CD4-positive, CD25-positive, alpha-beta regulatory T cell (primary cell): ENCODE measurements around the gene C3orf85. TPM values are rescaled to one million over a fixed set of nuclear protein-coding genes. Genes with fewer than 3 reads are reported as not detected.
"Not testable (repeated sequence)": the region's sequence is repeated elsewhere in the genome, so short reads cannot be mapped to it uniquely, and the experiment has no call there.

Experiments
- ATAC-seq, 2 donors: fragments of 150-1000 bp; cut with Tn5 transposase; one replicate each; pipeline ENCODE4 v1.10.0; 2021; ENCODE audit warnings: low read depth in 2 of 2, moderate number of reproducible peaks in 2 of 2, moderate library complexity in 1 of 2
- DNase-seq, 3 donors: peaks; one replicate each; pipeline versions ENCODE4 v3.0.0 to v3.0.0-alpha.2; 2012 to 2022; ENCODE audit warnings: mixed read lengths in 1 of 3
- H3K27ac ChIP-seq: one replicate; pipeline ENCODE4 v1.7.0; 2013; ENCODE audit warnings: mild to moderate bottlenecking, low read length; ENCODE audit not compliant: insufficient read depth, poor library complexity, severe bottlenecking
- H3K27me3 ChIP-seq: one replicate; pipeline ENCODE4 v1.7.0; 2013; ENCODE audit warnings: low read length; ENCODE audit not compliant: control insufficient read depth, insufficient read depth
- H3K36me3 ChIP-seq: one replicate; pipeline ENCODE4 v1.7.0; 2013; ENCODE audit warnings: mild to moderate bottlenecking, low read length, moderate library complexity; ENCODE audit not compliant: control insufficient read depth, insufficient read depth
- H3K4me1 ChIP-seq: 2 replicates; pipeline ENCODE4 v1.7.0; 2013; ENCODE audit warnings: mild to moderate bottlenecking, low read length; ENCODE audit not compliant: insufficient read depth, control insufficient read depth, poor library complexity, severe bottlenecking
- H3K4me3 ChIP-seq: one replicate; pipeline ENCODE4 v1.7.0; 2013; ENCODE audit warnings: low read depth, mild to moderate bottlenecking, low read length, moderate library complexity
- H3K9me3 ChIP-seq, 2 experiments: 1 replicate in 1 of 2; 2 replicates in 1 of 2; pipeline ENCODE4 v1.7.0; 2013; ENCODE audit warnings: low read length in 2 of 2, mild to moderate bottlenecking in 1 of 2, moderate library complexity in 1 of 2; ENCODE audit not compliant: control insufficient read depth in 2 of 2
- H3K27ac Mint-ChIP-seq, 3 donors: one replicate each; pipeline ENCODE4 v1.8.0; 2020 to 2022; ENCODE audit warnings: mild to moderate bottlenecking in 3 of 3, mixed read lengths in 3 of 3, moderate library complexity in 2 of 3
- H3K27me3 Mint-ChIP-seq: one replicate; pipeline ENCODE4 v1.8.0; 2022; ENCODE audit warnings: mild to moderate bottlenecking, mixed read lengths
- H3K36me3 Mint-ChIP-seq: one replicate; pipeline ENCODE4 v1.8.0; 2020; ENCODE audit warnings: mixed read lengths
- H3K4me1 Mint-ChIP-seq, 4 donors: one replicate each; pipeline ENCODE4 v1.8.0; 2020 to 2022; ENCODE audit warnings: mixed read lengths in 4 of 4, mild to moderate bottlenecking in 1 of 4
- H3K4me3 Mint-ChIP-seq, 4 donors: one replicate each; pipeline ENCODE4 v1.8.0; 2020 to 2022; ENCODE audit warnings: mild to moderate bottlenecking in 4 of 4, mixed read lengths in 4 of 4, moderate library complexity in 3 of 4
- H3K9me3 Mint-ChIP-seq, 7 donors: one replicate each; pipeline ENCODE4 v1.8.0; 2020 to 2022; ENCODE audit warnings: mixed read lengths in 7 of 7, mild to moderate bottlenecking in 3 of 7, moderate library complexity in 2 of 7
- polyA plus RNA-seq, 4 donors: library from polyadenylated mRNA; unstranded; fragments of 300-500 nt; fragmentation: Illumina TruSeq; gene quantifications; one replicate each; pipeline ENCODE4 v1.2.3, GENCODE V29; 2021
- total RNA-seq: library from RNA; stranded (reverse); gene quantifications from one replicate; pipeline ENCODE4 v1.2.3, GENCODE V29; 2022

Gene C3orf85
- total and polyA plus RNA-seq, 5 donors from 2014 or later, result not detected

DNA sequence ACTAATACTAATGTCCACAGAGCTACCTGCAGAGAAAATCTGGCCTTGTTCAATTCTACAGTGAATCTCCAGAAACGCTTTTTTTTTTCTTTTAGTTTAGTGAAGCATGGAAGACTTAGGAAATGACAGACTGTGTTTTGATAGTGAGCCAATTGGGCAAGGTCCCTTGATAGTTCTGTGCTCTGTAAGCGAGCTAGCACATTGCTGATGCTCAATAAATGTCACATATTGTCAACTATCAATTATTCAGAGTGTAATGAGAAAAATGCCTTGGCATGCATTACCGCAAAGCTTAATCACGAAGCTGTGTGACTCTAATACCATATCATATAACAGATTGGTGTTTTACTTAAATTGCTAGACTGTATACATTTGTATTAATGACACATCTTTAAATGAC lies 5.2 kb upstream of the C3orf85 start:
- no peak for ATAC-seq
- no peak overlapping the region for H3K4me3 Mint-ChIP-seq
- Histone ChIP-seq H3K4me1 (no peaks in the 10 kb centered on the region), H3K27me3 (no peaks in the 10 kb centered on the region), H3K9me3 (no peaks in the 10 kb centered on the region), H3K36me3 (no peaks in the 10 kb centered on the region), H3K4me3 (no peak overlapping the region), H3K27ac (no peak overlapping the region)
- H3K4me1 Mint-ChIP-seq, result no peaks in the 10 kb centered on the region
- H3K27me3 Mint-ChIP-seq, result no peaks in the 10 kb centered on the region
- H3K9me3 Mint-ChIP-seq, result peaks cover 0 to 5% (median 2%) of the 10 kb centered on the region in 7 donors
- DNase-seq, result no peak
- H3K36me3 Mint-ChIP-seq, result no peaks in the 10 kb centered on the region
- H3K27ac Mint-ChIP-seq, result no peak overlapping the region

- no peaks in the 10 kb centered on the region for H3K36me3 Mint-ChIP-seq
- Histone ChIP-seq H3K27me3 (no peaks in the 10 kb centered on the region), H3K27ac (no peak overlapping the region), H3K9me3 (no peaks in the 10 kb centered on the region), H3K36me3 (no peaks in the 10 kb centered on the region), H3K4me3 (no peak overlapping the region), H3K4me1 (no peaks in the 10 kb centered on the region)
- ATAC-seq (no peak), DNase-seq (no peak)
- H3K9me3 Mint-ChIP-seq, result peaks cover 0 to 4% (median 2%) of the 10 kb centered on the region in 7 donors
- no peak overlapping the region for H3K4me3 Mint-ChIP-seq
- H3K27me3 Mint-ChIP-seq, result no peaks in the 10 kb centered on the region
- no peak overlapping the region for H3K27ac Mint-ChIP-seq
- no peaks in the 10 kb centered on the region for H3K4me1 Mint-ChIP-seq
Observed at GRCh38 chr3:109132801-109133473, 3.6 kb upstream of the C3orf85 start.

DNA sequence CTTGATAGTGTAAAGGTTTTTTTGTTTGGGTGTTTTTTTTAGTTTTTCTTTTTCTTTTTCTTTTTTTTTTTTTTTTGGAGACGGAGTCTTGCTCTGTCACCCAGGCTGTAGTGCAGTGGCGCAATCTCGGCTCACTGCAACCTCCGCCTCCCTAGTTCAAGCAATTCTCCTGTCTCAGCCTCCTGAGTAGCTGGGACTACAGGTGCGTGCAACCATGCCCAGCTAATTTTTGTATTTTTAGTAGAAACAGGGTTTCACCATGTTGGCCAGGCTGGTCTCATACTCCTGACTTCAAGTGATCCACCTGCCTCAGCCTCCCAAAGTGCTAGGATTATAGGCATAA lies 3.1 kb upstream of the C3orf85 start:
- not testable (repeated sequence) for H3K27ac Mint-ChIP-seq, H3K4me1 ChIP-seq, H3K9me3 Mint-ChIP-seq, ATAC-seq, H3K27me3 Mint-ChIP-seq, H3K27ac ChIP-seq, H3K36me3 ChIP-seq, H3K36me3 Mint-ChIP-seq, H3K9me3 ChIP-seq, H3K27me3 ChIP-seq, DNase-seq, H3K4me3 ChIP-seq, H3K4me1 Mint-ChIP-seq, H3K4me3 Mint-ChIP-seq

GRCh38 chr3:109137761-109138160 lies 1.2 kb downstream of the C3orf85 start:
- no peaks in the 10 kb centered on the region for H3K36me3 Mint-ChIP-seq
- H3K9me3 Mint-ChIP-seq, result peaks cover 0 to 4% (median 0%) of the 10 kb centered on the region in 7 donors
- no peak overlapping the region for H3K27ac Mint-ChIP-seq
- no peak overlapping the region for H3K4me3 Mint-ChIP-seq
- H3K27me3 Mint-ChIP-seq, result no peaks in the 10 kb centered on the region
- Histone ChIP-seq H3K36me3 (no peaks in the 10 kb centered on the region), H3K4me1 (no peaks in the 10 kb centered on the region), H3K4me3 (no peak overlapping the region), H3K27ac (no peak overlapping the region), H3K9me3 (no peaks in the 10 kb centered on the region), H3K27me3 (no peaks in the 10 kb centered on the region)
- ATAC-seq (no peak), DNase-seq (no peak)
- no peaks in the 10 kb centered on the region for H3K4me1 Mint-ChIP-seq

- peaks cover 0 to 4% (median 0%) of the 10 kb centered on the region in 7 donors for H3K9me3 Mint-ChIP-seq
- H3K4me3 Mint-ChIP-seq, result no peak overlapping the region
- H3K4me1 Mint-ChIP-seq, result no peaks in the 10 kb centered on the region
- Histone ChIP-seq H3K27ac (no peak overlapping the region), H3K4me3 (no peak overlapping the region), H3K27me3 (no peaks in the 10 kb centered on the region), H3K4me1 (no peaks in the 10 kb centered on the region), H3K9me3 (no peaks in the 10 kb centered on the region), H3K36me3 (no peaks in the 10 kb centered on the region)
- H3K36me3 Mint-ChIP-seq, result no peaks in the 10 kb centered on the region
- ATAC-seq, result no peak
- no peak overlapping the region for H3K27ac Mint-ChIP-seq
- no peaks in the 10 kb centered on the region for H3K27me3 Mint-ChIP-seq
- DNase-seq, result no peak
Observed at GRCh38 chr3:109140318-109140717, 3.8 kb downstream of the C3orf85 start.

GRCh38 chr3:109143646-109144045 lies 7.1 kb downstream of the C3orf85 start:
- Histone ChIP-seq H3K4me1 (no peaks in the 10 kb centered on the region), H3K36me3 (no peaks in the 10 kb centered on the region), H3K4me3 (no peak overlapping the region), H3K9me3 (no peaks in the 10 kb centered on the region), H3K27ac (no peak overlapping the region), H3K27me3 (no peaks in the 10 kb centered on the region)
- DNase-seq, result no peak
- Mint-ChIP-seq H3K4me1 (no peaks in the 10 kb centered on the region), H3K9me3 (peaks cover 0 to 7% (median 1%) of the 10 kb centered on the region in 7 donors), H3K27me3 (no peaks in the 10 kb centered on the region), H3K36me3 (no peaks in the 10 kb centered on the region), H3K27ac (no peak overlapping the region), H3K4me3 (no peak overlapping the region)
- ATAC-seq, result no peak

DNA sequence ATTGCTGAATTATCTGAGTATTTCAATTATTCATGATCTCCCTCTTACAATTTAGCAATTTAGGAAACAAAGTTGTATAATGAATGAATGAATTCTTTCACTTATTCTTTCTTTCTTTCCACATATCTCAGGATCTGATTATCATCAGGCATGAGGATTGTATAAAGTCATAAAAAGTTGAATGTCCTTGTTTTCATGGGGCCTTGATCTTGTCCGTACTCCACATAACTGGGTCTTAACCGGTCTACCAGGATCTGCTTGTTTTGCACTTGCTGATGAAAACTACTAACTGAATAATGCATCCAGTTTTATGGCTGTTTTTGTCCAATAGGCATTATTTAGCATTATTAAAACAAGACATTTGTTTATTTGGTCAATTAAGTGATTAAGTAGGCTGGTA lies 12.6 kb downstream of the C3orf85 start:
- Mint-ChIP-seq H3K27ac (no peak overlapping the region), H3K36me3 (no peaks in the 10 kb centered on the region), H3K9me3 (peaks cover 0 to 4% (median 0%) of the 10 kb centered on the region in 7 donors), H3K4me1 (no peaks in the 10 kb centered on the region), H3K4me3 (no peak overlapping the region), H3K27me3 (no peaks in the 10 kb centered on the region)
- H3K27ac ChIP-seq, result no peak overlapping the region
- no peak overlapping the region for H3K4me3 ChIP-seq
- DNase-seq (no peak), ATAC-seq (no peak)
- no peaks in the 10 kb centered on the region for H3K27me3 ChIP-seq
- H3K36me3 ChIP-seq, result no peaks in the 10 kb centered on the region
- no peaks in the 10 kb centered on the region for H3K9me3 ChIP-seq
- no peaks in the 10 kb centered on the region for H3K4me1 ChIP-seq

DNA sequence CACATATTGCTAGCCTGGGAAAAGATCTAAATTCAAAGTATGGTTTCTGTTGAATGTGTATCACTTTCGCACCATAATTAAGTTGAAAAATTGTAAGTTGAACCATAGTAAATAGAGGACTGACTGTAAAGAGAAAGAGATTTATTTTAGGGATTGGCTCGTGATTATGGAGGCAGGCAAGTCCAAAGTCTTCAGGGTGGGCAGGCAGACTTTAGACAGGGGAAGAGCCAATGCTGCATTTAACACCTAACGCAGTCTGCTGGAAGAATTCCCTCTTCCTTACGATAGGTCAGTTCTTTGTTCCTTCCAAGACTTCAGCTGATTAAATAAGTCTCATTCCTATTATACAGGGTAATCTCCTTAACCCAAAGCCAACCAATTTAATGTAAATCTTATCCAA lies 15.8 kb downstream of the C3orf85 start:
- no peaks in the 10 kb centered on the region for H3K4me1 Mint-ChIP-seq
- DNase-seq (no peak), ATAC-seq (no peak)
- H3K4me3 ChIP-seq, result no peak overlapping the region
- H3K27ac Mint-ChIP-seq, result no peak overlapping the region
- H3K36me3 ChIP-seq, result no peaks in the 10 kb centered on the region
- no peaks in the 10 kb centered on the region for H3K36me3 Mint-ChIP-seq
- H3K27ac ChIP-seq, result no peak overlapping the region
- H3K27me3 Mint-ChIP-seq, result no peaks in the 10 kb centered on the region
- no peaks in the 10 kb centered on the region for H3K4me1 ChIP-seq
- no peaks in the 10 kb centered on the region for H3K9me3 ChIP-seq
- peaks cover 0 to 4% (median 0%) of the 10 kb centered on the region in 7 donors for H3K9me3 Mint-ChIP-seq
- H3K4me3 Mint-ChIP-seq, result no peak overlapping the region
- H3K27me3 ChIP-seq, result no peaks in the 10 kb centered on the region
